Loucy (cell line): ENCODE results near the gene DZIP1L.

Source experiments
- CTCF ChIP-seq: fragments of 200-600 bp; sonication (generic); conservative IDR thresholded peaks from 2 replicates; pipeline ENCODE4 v1.5.1; 2014; ENCODE audit warnings: mild to moderate bottlenecking, antibody characterized with exemption, low read length
- EZH2phosphoT487 ChIP-seq: fragments of 200-600 bp; IDR thresholded peaks from 2 replicates; pipeline ENCODE4 v1.6.1; 2018; ENCODE audit warnings: antibody characterized with exemption, mild to moderate bottlenecking, moderate library complexity, borderline replicate concordance

DNA sequence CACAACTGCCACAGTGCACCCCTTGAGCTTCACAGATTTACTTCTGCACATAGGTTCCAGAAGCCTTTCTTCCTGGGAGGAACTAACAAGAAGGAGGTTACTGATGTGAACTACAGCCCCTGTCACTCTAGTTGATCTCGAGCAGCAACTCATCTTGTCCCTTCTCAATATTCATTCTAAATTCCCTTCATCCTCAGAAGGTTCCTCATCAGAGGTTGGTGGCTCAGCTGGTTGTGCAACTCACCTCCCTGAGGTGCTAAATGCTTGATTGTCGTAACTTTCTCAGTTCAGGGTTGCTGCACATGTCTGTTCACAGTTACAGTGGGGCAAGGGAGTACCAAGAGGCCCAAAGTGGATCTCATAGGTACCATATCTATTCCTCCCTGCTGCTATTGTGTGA is 22.5 kb upstream of the DZIP1L start:
- TF ChIP-seq CTCF = no peak
- no peak for TF ChIP-seq EZH2phosphoT487
